HG03097 (cell line): ENCODE results near the gene SKAP1.

Experiments
- ATAC-seq: cut with Tn5 transposase; IDR thresholded peaks from one replicate; pipeline ENCODE4 v1.9.1; 2021; ENCODE audit not compliant: unreplicated experiment, low FRiP score

The SKAP1 gene

GRCh38 chr17:48127371-48128051 is 302.5 kb downstream of the SKAP1 start:
- no peak for ATAC-seq

- no peak for ATAC-seq
These were observed 303.5 kb downstream of the SKAP1 start for GRCh38 chr17:48126532-48126850.

- no peak for ATAC-seq
These were observed 304.0 kb downstream of the SKAP1 start for GRCh38 chr17:48125829-48126531.

- ATAC-seq, result no peak
These were observed 306.1 kb downstream of the SKAP1 start for GRCh38 chr17:48123776-48124388.

GRCh38 chr17:48123111-48123510 is 306.9 kb downstream of the SKAP1 start:
- no peak for ATAC-seq

- ATAC-seq, result no peak
These were observed 307.4 kb downstream of the SKAP1 start for GRCh38 chr17:48122665-48123045.

GRCh38 chr17:48121923-48122664 is 307.9 kb downstream of the SKAP1 start:
- no peak for ATAC-seq

- ATAC-seq, result no peak
These were observed 316.8 kb downstream of the SKAP1 start for GRCh38 chr17:48113201-48113676.

GRCh38 chr17:48111937-48112241 is 318.1 kb downstream of the SKAP1 start:
- no peak for ATAC-seq

GRCh38 chr17:48110761-48111160 is 319.3 kb downstream of the SKAP1 start:
- ATAC-seq, result no peak

GRCh38 chr17:48107137-48108055 is 322.6 kb downstream of the SKAP1 start, which contains the start of gene SNX11:
SNX11 (plus strand) TSS chr17:48107766; CDS start chr17:48112044, 4,278 bp downstream.
- ATAC-seq, result peak; percentile 78

- no peak for ATAC-seq
These were observed 323.2 kb downstream of the SKAP1 start for GRCh38 chr17:48106802-48107136.

GRCh38 chr17:48104440-48104839 is 325.6 kb downstream of the SKAP1 start:
- no peak for ATAC-seq

GRCh38 chr17:48102798-48103715 is 327.0 kb downstream of the SKAP1 start:
- no peak for ATAC-seq

GRCh38 chr17:48102043-48102750 is 327.8 kb downstream of the SKAP1 start:
- ATAC-seq, result no peak

- ATAC-seq, result peak; percentile 88
These were observed 328.8 kb downstream of the SKAP1 start, which contains the start of gene CBX1 for GRCh38 chr17:48101012-48101720. CBX1 (minus strand) TSS chr17:48101478; CDS start chr17:48077004, 24,474 bp downstream.

GRCh38 chr17:48100591-48101011 is 329.4 kb downstream of the SKAP1 start:
- no peak for ATAC-seq

GRCh38 chr17:48100160-48100559 is 329.9 kb downstream of the SKAP1 start:
- no peak for ATAC-seq
